LoVo (cell line): ENCODE measurements around the gene CYP3A4.
"Not testable (repeated sequence)": the region's sequence is repeated elsewhere in the genome, so short reads cannot be mapped to it uniquely, and the experiment has no call there.

ENCODE experiments used
- DNase-seq: peaks from one replicate; pipeline ENCODE4 v3.0.0-alpha.2; 2016; ENCODE audit warnings: low spot score

The CYP3A4 gene

DNA sequence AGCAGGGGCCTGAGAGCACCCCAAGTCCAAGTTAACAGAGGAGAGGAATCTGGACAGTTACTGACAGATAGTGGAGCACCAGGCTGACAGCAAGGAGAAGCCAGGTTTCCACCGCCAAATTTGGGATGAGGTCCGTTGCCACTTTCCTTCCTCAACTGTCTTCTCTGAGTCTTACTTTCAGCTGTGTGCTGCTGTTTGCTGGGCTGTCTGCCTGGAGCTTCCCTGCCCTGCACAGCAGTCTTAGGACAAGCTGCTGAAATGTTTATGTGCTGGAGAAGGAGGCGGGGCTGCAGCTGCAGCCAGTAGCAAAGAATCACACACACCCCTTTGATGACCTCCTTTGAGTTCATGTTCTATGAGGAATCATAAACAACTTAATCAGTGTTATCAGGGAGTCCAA, 31.6 kb downstream of the CYP3A4 start:
- peak; percentile 72 for DNase-seq

DNA sequence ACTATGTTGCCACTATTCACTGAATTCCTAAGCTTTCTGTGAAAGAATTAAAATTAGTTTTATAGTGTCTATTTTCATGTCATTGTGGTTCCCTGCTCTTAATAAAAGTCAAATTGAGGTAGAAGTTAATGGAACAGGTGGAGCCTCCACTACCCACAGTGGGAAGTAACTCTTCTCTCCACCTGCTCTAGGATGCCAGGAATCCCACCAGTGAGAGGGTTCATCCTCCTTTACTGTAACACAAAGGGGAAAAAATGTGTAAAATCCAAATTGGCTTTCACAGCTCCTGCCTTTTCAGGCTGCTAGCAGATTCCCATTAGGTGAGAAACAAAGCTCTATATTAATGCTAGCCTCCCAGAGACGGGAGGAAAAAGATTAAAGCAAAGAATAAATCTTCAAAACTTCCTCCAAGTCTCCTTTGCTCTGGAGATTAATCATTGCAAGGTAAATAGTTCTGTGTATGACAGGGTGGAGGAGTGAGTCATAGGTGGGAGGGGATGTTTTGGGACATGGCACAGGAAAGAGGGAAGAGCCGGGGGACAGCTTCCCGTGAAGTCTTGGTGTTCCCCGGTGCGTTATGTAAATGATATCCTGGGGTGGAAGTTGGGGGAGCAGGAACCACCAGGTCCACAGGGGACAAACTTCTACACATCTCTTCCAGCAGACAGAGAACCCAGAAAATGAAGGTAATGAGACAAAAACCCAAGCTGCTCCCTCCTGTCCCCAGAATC, 32.5 kb downstream of the CYP3A4 start:
- DNase-seq, result peak; percentile 75

DNA sequence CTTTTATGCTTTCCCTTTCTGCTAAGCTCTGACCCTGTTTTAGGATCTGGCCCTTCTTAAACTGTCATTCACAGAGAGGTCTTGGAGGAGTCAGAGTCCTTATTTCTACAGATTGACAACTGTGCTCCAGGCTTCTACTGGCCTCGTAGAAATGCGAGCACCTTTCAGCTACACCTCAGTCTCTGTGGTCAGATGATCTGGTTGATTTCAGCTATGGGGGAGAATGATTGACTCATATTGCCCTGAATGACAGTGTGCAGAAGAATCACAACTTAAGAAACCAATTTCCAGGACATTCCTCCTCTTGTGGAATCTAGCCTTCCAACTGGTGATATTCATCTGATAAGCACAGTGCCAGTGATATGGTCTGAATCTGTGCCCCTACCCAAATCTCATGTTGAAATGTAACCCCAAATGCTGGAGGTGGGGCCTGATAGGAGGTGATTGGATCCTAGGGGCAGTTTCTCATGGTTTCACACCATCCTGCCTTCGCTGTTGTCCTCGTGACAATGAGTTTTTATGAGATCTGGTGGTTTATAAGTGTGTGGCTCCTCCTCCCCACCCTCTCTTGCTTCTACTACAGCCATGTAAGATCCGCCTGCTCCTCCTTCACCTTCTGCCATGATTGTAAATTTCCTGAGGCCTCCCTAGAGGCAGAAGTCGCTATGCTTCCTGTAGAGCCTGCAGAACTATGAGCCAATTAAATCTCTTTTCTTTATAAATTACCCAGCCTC, 35.0 kb downstream of the CYP3A4 start:
- DNase-seq, result no peak

- not testable (repeated sequence) for DNase-seq
These were observed 37.1 kb downstream of the CYP3A4 start for GRCh38 chr7:99746915-99747314.

DNA sequence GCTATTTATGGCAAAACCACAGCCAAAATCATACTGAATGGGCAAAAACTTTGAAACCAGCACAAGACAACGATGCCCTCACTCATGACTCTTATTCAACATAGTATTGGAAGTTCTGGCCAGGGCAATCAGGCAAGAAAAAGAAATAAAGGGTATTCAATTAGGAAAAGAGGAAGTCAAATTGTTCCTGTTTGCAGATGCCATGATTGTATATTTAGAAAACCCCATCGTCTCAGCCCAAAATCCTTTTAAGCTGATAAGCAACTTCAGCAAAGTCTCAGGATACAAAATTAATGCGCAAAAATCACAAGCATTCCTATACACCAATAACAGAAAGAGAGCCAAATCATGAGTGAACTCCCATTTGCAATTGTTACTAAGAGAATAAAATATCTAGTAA, 38.6 kb downstream of the CYP3A4 start:
- not testable (repeated sequence) for DNase-seq

DNA sequence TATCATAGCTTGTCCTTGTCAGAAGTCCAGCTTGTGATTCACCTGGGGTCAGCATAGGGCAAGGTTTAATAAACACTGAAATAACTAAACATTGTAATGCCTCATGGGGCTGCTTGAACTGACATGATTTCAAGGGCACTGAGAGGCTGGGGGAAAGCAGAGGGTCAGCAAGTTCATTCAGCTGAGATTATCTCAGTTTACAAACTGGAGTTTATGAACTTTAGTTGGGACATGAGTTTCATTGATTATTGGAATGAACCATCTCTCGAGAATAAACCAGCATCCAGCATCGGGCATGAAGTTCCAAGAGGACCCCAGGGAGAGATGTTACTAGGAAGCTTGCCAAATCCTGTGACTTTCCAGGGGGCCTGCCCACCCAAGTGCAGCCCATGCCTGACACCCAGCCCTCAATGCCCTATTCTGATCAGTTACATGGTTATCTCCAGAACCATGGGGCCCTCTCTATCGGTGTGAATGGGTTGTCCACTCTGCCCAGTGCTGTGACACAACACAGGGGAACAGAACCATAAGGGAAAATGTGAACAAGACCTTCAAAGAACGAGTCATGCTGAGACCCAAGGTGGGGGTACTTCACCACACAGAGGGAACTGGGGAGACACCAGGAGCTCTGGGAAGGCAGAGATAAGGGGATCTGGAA, 41.1 kb downstream of the CYP3A4 start:
- DNase-seq, result no peak

DNA sequence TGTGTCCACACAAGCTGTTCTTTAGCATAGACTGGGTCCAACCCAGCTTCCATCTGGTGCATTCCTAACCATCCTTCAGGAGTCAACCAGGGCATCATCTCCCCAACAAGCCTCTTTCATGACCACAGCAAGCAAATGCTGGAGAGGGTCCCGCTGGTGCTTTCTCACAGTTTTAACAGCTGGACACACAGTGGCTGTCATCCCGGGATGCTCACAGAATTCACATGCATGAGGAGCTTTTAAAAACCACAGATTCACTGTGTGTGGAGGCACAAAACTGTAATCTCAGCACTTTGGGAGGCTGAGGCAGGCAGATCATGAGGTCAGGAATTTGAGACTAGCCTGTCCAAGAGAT, 42.6 kb downstream of the CYP3A4 start:
- DNase-seq, result no peak

GRCh38 chr7:99740573-99741440, 43.2 kb downstream of the CYP3A4 start:
- DNase-seq, result no peak

DNA sequence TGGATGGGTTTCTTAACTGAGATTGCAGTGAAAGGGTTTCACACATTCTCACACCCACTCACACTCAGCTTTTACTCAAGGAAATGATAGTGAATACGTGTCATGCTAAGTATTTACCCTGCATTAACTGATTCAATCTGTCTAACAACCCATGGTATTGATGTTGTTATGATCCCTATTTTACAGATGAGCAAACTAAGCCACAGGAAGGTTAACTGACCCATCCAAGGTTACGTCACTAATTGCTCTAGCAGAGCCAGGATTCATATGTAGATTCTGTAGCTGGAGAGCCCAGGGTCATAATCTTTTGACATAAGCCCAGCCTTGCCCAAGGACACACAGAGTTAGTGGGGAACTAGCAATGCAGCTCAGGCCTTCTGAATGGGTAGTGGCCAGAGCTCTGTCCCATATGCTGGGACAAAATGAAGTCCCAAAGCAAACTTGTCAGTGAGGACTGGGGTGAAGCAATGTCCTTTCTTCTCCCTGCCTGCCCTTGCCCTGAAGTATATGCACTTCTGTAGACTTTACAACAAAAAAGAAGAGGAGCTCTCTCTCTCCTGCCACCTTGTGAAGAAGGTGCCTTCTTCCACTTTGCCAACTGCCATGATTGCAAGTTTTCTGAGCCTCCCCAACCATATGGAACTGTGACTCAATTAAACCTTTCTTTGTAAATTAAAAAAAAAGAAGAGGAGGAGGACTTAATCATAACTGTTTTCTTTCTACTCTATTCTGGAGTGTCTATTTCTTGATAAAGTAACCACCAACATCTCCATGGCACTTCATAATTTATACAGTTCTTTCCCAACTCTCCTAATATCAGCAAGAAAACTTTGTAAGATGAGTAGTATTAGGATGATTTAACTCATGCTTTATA, 44.0 kb downstream of the CYP3A4 start:
- DNase-seq, result no peak

DNA sequence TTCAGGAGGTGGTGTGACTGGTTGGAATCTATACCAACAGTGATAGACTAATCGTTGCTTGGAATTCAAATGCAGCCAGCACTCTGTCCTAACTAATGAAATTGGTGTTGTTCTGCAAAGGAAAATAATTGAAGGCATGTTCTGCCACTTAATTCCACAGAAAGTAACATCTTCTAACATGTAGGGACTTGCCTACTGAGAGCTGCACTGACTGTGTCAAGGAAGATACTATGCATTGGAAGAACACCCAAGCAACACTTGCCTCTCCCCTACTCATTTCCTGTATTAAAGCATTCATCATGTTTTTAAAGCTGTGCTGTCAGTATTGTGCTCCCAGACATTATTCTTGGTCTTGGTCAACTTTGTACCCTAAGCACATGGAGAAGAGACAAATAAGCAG, 46.3 kb downstream of the CYP3A4 start:
- peak; percentile 29 for DNase-seq

DNA sequence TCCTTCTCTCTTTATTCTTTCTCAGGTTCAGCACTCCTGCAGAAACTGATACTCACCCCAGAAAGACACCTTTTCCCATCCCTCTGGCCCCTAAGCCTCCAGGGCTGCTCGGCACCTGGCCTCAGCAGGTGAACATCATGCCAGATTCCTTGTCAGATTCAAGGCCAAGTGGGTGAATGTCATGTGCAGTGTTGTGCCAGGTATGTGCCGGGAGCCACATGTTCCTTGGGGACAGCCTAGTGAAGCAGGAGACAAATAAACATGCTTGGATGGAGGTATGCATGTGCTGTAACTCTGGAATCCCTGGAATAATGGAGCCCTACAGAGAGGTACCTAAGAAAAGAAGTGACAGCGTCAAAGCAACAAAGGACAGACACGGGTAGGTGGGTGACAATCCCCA, 47.3 kb downstream of the CYP3A4 start:
- not testable (repeated sequence) for DNase-seq

GRCh38 chr7:99734987-99735386, 49.0 kb downstream of the CYP3A4 start, which contains the start of gene CYP3A7:
CYP3A7 (minus strand) TSS chr7:99735196; CDS start chr7:99735093, 103 bp downstream.
- no peak for DNase-seq

DNA sequence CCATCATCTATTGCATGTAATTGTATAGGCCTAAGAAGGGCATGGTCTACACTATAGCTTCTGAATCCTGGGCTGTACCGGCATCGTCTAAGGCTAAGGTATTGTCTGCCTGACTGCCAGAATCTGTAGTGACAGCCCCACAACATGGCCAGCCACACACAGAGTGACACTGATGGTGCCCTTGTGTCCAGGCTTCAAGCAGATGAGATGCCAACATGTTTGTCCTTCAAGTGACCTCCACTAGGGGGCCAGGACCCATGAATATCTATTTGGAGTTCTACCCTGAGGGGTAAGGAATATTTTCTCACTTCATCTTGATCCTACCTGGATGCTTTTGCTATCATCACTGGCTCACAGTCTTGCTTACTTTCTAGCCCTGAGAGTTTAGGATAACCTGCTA, 50.5 kb downstream of the CYP3A4 start:
- no peak for DNase-seq

GRCh38 chr7:99733003-99733402, 51.0 kb downstream of the CYP3A4 start:
- DNase-seq, result no peak

DNA sequence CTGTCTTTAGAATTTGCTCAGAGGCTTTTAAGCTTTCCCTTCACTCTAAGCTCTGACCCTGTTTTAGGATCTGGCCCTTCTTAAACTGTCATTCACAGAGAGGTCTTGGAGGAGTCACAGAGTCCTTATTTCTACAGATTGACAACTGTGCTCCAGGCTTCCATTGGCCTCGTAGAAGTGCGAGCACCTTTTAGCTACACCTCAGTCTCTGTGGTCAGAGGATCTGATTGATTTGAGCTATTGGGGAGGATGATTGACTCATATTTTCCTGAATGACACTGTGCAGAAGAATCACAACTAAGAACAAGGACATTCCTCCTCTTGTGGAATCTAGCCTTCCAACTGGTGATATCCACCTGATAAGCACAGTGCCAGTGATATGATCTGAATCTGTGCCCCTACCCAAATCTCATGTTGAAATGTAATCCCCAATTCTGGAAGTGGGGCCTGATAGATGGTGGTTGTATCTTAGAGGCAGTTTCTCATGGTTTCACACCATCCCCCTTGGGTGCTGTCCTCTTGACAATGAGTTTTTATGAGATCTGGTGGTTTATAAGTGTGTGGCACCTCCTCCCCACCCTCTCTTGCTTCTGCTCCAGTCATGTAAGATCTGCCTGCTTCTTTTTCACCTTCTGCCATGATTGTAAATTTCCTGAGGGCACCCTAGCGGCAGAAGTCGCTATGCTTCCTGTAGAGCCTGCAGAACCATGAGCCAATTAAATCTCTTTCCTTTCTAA, 52.2 kb downstream of the CYP3A4 start:
- DNase-seq, result no peak

- peak; percentile 64 for DNase-seq
These were observed 53.0 kb downstream of the CYP3A4 start for GRCh38 chr7:99730992-99731391.

DNA sequence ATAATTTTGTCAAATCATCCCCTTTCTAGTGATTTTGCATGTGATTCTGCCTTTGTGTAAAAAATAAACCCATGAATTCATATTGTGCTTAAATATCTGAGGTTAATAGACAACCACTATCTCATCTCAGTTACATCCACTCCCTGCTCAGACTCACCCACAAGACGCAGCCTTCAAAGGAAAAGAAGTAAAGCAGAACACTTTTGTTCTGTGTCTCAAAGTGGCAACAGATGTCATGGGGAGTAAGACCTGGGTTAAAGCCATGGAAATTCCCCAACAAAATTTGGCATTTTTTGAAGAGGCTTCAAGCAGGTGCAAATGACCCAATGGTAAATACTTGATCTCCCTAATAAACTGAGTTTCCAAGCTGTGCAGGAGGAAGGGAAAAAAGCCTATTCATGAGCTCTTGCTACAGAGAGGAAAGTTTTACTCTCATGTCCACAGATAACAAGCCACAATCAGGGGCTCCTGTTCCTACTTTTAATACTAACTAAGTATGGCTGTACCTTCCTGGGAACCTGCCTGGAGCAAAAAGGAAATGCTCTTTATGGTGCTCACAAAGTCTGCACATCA, 53.7 kb downstream of the CYP3A4 start:
- no peak for DNase-seq

- DNase-seq, result peak; percentile 78
These were observed 54.3 kb downstream of the CYP3A4 start for GRCh38 chr7:99729486-99730237.

GRCh38 chr7:99728615-99729014, 55.4 kb downstream of the CYP3A4 start:
- DNase-seq, result no peak
